PC-3 (cell line): Measurements from ENCODE around the gene TTC27.

ENCODE experiments used
- CTCF ChIP-seq: fragments of 300-600 bp; sonication (generic); conservative IDR thresholded peaks from 2 replicates; pipeline ENCODE4 v1.5.1; 2017; ENCODE audit warnings: antibody characterized with exemption, low read depth, mild to moderate bottlenecking, low read length
- EZH2 ChIP-seq: fragments of 300-600 bp; sonication (generic); IDR thresholded peaks from one replicate; pipeline ENCODE4 v1.6.1; 2017; ENCODE audit warnings: antibody characterized with exemption, mild to moderate bottlenecking, low read length; ENCODE audit not compliant: unreplicated experiment

- no peak for TF ChIP-seq EZH2
- TF ChIP-seq CTCF, result no peak
Measured at GRCh38 chr2:32614084-32614483, 13.8 kb upstream of the TTC27 start.
